ENCODE data around the gene MYOM1. TPM values are rescaled to one million over a fixed set of nuclear protein-coding genes. Genes with fewer than 3 reads are reported as not detected.

Gene MYOM1
- total RNA-seq, 1 donor from 2014 or later, result 0.26 TPM

- DNase-seq (ENCODE audit: low read depth) (no peak), FAIRE-seq (no peak)
- Histone ChIP-seq H3K36me3 (ENCODE audit: control insufficient read depth, insufficient read depth, low read length) (no peaks in the 10 kb centered on the region), H3K27me3 (ENCODE audit: control insufficient read depth, insufficient read depth, low read length) (no peaks in the 10 kb centered on the region), H3K4me3 (ENCODE audit: low read depth, low read length) (no peak overlapping the region)
- TF ChIP-seq CTCF (IDR thresholded peaks at IDR 0.05; ENCODE audit: insufficient read depth, low read length, severe bottlenecking), result no peak
Measured at GRCh38 chr18:3156325-3156640, 63.5 kb downstream of the MYOM1 start.

- no peak overlapping the region for H3K4me3 ChIP-seq (ENCODE audit: low read depth, low read length)
- no peak for DNase-seq (ENCODE audit: low read depth)
- peaks cover under 1% of the 10 kb centered on the region for H3K27me3 ChIP-seq (ENCODE audit: control insufficient read depth, insufficient read depth, low read length)
- no peaks in the 10 kb centered on the region for H3K36me3 ChIP-seq (ENCODE audit: control insufficient read depth, insufficient read depth, low read length)
- no peak for FAIRE-seq
- no peak for TF ChIP-seq CTCF (IDR thresholded peaks at IDR 0.05; ENCODE audit: insufficient read depth, low read length, severe bottlenecking)
Measured at GRCh38 chr18:3154214-3154613, 65.6 kb downstream of the MYOM1 start.

GRCh38 chr18:3153107-3153704 is 66.6 kb downstream of the MYOM1 start:
- H3K4me3 ChIP-seq (ENCODE audit: low read depth, low read length), result no peak overlapping the region
- peaks cover 1% of the 10 kb centered on the region for H3K27me3 ChIP-seq (ENCODE audit: control insufficient read depth, insufficient read depth, low read length)
- no peak for DNase-seq (ENCODE audit: low read depth)
- TF ChIP-seq CTCF (IDR thresholded peaks at IDR 0.05; ENCODE audit: insufficient read depth, low read length, severe bottlenecking), result no peak
- no peak for FAIRE-seq
- H3K36me3 ChIP-seq (ENCODE audit: control insufficient read depth, insufficient read depth, low read length), result no peaks in the 10 kb centered on the region

- Histone ChIP-seq H3K36me3 (ENCODE audit: control insufficient read depth, insufficient read depth, low read length) (no peaks in the 10 kb centered on the region), H3K27me3 (ENCODE audit: control insufficient read depth, insufficient read depth, low read length) (peaks cover 1% of the 10 kb centered on the region), H3K4me3 (ENCODE audit: low read depth, low read length) (no peak overlapping the region)
- no peak for FAIRE-seq
- DNase-seq (ENCODE audit: low read depth), result no peak
- TF ChIP-seq CTCF (IDR thresholded peaks at IDR 0.05; ENCODE audit: insufficient read depth, low read length, severe bottlenecking), result no peak
Measured at GRCh38 chr18:3152294-3152693, 67.5 kb downstream of the MYOM1 start.

- DNase-seq (ENCODE audit: low read depth), result peak; percentile 31
- Histone ChIP-seq H3K36me3 (ENCODE audit: control insufficient read depth, insufficient read depth, low read length) (no peaks in the 10 kb centered on the region), H3K27me3 (ENCODE audit: control insufficient read depth, insufficient read depth, low read length) (peaks cover 1% of the 10 kb centered on the region), H3K4me3 (ENCODE audit: low read depth, low read length) (no peak overlapping the region)
- no peak for FAIRE-seq
- peak; percentile 57 for TF ChIP-seq CTCF (IDR thresholded peaks at IDR 0.05; ENCODE audit: insufficient read depth, low read length, severe bottlenecking)
Measured at GRCh38 chr18:3151399-3152264, 68.1 kb downstream of the MYOM1 start.

Measured in bronchial epithelial cell (primary cell).